GM20431 (cell line): ENCODE measurements around the gene FAM222B.
"Not testable (repeated sequence)": the region's sequence is repeated elsewhere in the genome, so short reads cannot be mapped to it uniquely, and the experiment has no call there.

Source experiments
- in situ Hi-C: fragments of 300-500 bp; cut with MseI, MboI; formaldehyde crosslinking; loops from one replicate; pipeline ENCODE4 v1.15.0; 2020; ENCODE audit warnings: low sequenced_read_pairs; ENCODE audit not compliant: unreplicated experiment

The FAM222B gene, protein sequence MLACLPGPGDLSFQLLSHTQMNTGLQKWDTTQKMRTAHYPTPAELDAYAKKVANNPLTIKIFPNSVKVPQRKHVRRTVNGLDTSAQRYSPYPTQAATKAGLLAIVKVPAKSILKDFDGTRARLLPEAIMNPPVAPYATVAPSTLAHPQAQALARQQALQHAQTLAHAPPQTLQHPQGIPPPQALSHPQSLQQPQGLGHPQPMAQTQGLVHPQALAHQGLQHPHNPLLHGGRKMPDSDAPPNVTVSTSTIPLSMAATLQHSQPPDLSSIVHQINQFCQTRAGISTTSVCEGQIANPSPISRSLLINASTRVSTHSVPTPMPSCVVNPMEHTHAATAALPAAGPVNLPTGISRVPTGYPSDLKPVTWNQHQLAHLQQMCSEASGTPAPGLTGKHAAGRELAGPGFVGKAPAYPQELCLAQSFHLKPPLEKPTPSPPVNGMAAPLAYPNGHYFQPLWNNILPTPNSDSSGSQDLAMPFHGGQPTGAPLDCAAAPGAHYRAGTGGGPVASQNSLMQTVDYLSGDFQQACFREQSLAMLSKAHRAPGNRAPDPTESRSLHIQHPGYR

DNA sequence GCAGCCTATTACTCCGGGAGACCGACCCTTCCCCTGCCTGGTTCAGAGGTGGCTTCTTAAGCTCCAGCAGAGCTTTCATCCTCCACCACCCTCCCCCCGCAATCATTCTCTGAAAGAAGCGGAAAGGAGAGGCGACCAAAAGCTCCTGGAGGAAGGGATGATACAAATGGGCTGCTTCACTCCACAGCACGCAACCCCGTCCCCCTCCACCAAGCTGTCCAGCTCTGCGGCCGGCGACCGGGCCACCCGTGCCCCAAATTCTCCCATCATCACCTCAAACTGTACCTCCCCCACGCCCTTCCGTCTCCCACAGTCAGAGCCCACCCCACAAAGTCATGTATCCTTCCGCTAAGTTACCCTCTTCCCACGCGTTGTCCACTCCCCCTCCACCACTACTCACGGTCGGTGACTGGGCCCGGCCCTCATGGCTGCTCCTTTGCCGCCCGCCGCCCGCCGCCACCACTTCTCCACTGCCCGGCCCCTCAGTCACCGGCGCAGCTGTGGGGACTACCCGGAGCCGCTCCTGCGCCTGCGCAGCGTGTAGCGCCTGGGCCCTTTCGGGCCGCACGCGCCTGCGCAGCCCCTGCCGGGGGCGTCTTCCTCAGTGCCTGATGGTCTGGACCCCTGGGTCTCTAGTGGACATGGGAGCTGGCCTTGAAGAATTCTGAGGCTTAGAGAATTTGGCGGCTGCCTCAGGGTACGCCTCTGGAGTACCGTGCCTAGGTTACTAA is at the start of gene FAM222B:
Gene FAM222B, minus strand, starts transcription at position 509 of the 731 bp plus-strand sequence. CDS start 76,123 bp downstream, outside the sequence.
- in situ Hi-C loops = no loop called here

GRCh38 chr17:28892024-28892423 is 49.4 kb upstream of the FAM222B start:
- in situ Hi-C loops = no loop called here

GRCh38 chr17:28891201-28891600 is 48.6 kb upstream of the FAM222B start:
- in situ Hi-C loops = no loop called here

DNA sequence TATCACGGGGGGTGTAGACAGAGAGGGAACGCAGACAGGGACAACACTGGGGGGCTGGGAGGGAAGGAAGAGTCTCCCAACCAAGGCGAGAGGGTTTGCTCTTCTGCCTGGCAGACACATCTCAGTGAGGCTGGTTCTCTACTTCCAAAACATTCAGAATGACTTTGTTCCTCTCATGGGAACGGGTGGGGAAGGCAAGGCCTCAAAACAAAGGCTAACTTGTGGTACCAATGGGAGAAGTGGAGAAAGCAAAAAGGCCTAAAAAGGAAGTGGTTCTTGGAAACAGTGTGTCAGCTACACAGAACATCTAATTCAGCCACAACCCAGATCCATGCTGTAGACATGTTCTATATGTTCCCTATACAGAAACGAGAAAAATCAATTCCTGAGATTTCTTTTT is 47.4 kb upstream of the FAM222B start:
- in situ Hi-C loops = no loop called here

DNA sequence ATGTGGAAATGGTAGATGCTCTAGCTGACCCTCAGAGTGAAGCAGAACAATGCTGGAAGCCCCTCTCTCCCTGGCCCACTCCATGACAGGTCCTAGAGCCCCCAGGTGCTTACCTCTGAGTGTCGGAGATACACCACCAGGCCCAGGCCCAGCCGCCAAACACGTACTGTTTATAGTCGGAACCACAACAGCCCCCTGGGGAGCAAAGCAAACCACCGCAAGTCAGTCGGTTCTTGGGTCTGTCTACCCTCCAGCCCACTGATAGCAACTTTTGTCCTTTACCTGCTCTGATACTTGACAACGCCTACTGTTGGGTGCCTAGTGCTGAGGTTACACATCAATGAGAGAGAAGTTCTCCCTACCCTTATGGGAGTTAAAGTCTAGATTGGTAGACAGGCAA is 46.2 kb upstream of the FAM222B start:
- in situ Hi-C loops = no loop called here

- in situ Hi-C loops = no loop called here
Measured at GRCh38 chr17:28887871-28888471, 45.4 kb upstream of the FAM222B start.

- in situ Hi-C loops = no loop called here
Measured at GRCh38 chr17:28885951-28886350, 43.4 kb upstream of the FAM222B start.

DNA sequence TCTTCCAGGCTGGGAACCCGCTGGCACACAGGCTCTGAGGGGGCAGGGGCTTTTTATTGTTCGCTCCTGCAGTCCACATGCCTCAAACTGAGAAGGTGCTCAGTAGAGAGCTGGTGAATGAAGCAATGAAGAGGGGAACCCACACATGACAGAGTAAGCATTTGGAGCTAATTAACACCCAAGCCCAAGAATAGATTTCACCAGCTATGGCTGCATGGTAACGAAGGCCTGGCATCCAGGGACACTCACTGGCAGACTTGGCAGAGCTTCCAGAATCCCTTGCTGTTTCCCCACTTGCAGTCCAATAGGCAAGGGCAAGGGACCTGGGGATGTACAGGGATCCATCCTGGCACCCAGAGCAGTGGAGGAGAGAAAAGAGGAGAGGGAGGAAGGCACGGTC is 42.8 kb upstream of the FAM222B start:
- in situ Hi-C loops = no loop called here

DNA sequence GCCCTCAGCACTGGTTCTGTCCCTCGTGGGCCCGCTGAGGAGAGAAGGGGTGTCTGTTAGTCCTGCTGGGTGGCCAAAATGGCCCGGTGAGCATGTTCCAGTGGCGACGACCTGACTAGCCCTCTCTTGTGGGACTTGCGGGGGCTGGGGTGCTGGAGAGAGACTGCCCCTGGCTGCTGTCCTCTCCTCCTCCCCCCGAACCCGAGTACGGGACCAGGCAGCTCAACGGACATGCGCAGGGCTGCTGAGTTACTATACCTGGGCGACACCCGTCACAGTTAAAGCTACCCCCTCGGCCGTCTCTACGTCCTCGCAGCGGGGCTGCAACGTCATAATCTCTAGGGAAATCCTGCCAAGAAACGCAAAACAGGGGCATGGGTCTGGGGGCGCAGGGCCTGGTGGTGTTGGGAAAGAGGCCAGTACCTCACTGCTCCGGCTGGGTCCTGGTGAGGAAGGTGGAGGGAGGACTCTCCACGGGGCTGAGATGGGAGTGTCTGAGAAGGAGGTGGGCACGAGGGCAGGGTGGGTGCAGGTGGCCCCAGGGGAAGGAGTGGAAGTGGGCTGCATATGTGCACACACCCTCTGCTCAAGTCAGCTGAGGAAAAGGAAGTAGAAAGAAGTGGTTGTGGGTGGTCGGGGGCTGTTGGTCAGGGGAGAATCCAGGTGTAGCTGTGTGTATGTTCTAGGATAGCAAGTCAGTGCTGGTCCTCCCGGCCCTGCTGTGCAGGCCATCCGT is 41.5 kb upstream of the FAM222B start:
- in situ Hi-C loops = no loop called here

GRCh38 chr17:28882154-28882895 is 39.7 kb upstream of the FAM222B start:
- in situ Hi-C loops = no loop called here

GRCh38 chr17:28881533-28882056 is 39.0 kb upstream of the FAM222B start:
- in situ Hi-C loops = no loop called here

DNA sequence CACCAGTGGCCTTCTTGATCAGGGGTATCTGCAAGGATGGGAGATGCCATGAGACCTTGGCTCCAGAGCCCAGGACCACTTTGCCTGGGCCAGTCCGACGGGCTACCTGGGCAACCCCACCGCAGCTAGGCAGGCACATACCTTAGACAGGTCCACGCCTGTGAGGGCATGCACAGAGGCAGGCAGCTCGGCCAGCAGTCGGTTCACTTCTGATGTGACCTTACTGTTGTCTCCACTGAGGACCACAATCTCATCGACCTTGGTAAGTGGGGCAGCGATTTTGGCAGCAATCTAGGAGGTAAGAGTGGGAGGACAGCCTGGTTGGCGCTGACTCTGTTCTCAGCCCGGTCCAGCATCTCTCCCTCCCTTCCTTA is 38.0 kb upstream of the FAM222B start:
- in situ Hi-C loops = no loop called here

GRCh38 chr17:28879886-28880571 is 37.4 kb upstream of the FAM222B start:
- in situ Hi-C loops = no loop called here

DNA sequence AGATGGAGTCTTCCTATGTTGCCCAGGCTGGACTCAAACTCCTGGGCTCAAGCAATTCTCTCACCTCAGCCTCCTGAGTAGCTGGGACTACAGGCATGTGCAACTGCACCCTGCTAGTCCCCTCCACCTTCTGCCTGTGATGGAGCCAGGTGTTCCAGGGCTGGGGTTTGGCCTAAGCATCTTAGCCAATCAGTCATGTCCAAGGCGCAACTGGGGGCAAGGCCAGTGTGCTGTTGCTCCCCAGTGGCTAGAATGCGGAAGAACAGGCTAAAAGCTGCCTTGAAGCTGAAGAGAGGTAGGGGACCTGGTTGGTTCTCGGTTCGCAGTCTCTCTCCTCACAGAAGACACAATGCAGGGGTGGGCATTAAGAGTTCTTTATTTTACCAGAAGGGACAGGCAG is 36.4 kb upstream of the FAM222B start:
- in situ Hi-C loops = no loop called here

DNA sequence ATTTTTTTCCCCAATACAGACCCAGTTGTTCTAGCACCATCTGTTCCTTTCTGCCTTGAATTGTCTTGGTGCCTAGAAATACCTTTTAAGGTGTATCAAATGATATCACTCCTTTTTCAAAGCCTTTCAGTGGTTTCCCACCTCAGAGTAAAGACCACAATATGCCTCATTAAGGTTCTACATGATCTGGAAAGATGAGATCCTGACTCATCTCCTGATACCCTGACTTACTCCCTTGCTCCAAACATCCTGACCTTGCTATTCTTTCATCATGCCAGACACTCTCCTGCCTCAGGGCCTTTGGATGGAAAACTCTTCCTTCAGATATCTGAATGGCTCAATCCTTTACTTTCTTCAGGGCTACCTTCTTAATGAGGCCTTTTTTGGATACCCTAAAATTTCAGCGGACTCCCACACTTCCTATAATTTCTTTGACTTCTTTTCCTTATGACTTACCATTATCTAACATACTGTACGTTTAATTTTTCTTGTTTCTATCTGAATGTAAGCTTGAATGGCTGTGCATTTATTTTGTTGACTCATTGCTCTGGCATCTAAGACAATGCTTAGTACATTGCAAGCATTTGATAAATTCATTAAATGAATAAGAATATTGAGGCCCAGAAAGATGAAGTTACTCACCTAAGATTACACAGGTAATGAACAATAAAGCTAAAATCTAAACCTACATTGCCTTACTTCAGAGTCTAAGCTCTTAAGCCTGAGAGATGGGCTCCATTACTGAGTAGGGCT is 35.7 kb upstream of the FAM222B start:
- in situ Hi-C loops = no loop called here

DNA sequence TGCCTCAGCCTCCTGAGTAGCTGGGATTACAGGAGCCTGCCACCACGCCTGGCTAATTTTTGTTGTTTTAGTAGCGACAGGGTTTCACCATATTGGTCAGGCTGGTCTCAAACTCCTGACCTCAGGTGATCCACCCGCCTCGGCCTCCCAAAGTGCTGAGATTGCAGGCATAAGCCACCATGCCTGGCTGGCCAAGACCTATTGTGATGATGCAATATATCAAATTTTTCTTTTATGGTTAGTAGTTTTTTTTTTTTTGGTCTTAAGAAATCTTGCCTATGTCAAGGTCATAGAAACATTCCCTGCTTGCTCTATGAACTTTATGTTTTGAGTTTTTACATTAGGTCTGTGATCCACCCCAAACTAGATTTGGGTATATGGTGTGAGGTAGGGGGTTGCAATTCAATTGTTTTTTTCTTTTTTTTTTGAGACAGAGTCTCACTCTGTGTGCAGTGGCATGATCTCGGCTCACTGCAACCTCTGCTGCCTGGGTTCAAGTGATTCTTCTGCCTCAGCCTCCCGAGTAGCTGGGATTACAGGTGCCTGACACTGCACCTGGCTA is 34.6 kb upstream of the FAM222B start:
- in situ Hi-C loops = not testable (repeated sequence)

GRCh38 chr17:28875848-28876550 is 33.4 kb upstream of the FAM222B start:
- in situ Hi-C loops = no loop called here
